Stomach (tissue), 4 donors: ENCODE measurements around the gene NEDD9.

Source experiments
- CTCF ChIP-seq, 7 experiments: fragments of 450-650 bp in 4 of 7; fragments of 200-600 bp in 3 of 7; sonication (generic) in 3 of 7; IDR thresholded peaks; one replicate each; pipeline ENCODE4 v1.5.1; 2016 to 2019; ENCODE audit warnings: antibody characterized with exemption in 7 of 7, control low read depth in 2 of 7, mild to moderate bottlenecking in 1 of 7
- EP300 ChIP-seq: sonication (generic); formaldehyde crosslinking; IDR thresholded peaks from one replicate; pipeline ENCODE4 v1.6.1; 2017; ENCODE audit warnings: antibody characterized with exemption
- POLR2A ChIP-seq, 4 donors: fragments of 450-650 bp; IDR thresholded peaks; one replicate each; pipeline ENCODE4 v1.6.1; 2016; ENCODE audit warnings: antibody characterized with exemption in 4 of 4, control low read depth in 2 of 4, mild to moderate bottlenecking in 1 of 4, moderate library complexity in 1 of 4

- TF ChIP-seq POLR2A (IDR thresholded peaks at IDR 0.05) (no peak), CTCF (IDR thresholded peaks at IDR 0.05) (no peak), EP300 (no peak)
Measured at GRCh38 chr6:11228935-11229654, 3.4 kb downstream of the NEDD9 start.
